Upper lobe of left lung (tissue), 6 donors: Measurements from ENCODE around the gene POLN. TPM values are rescaled to one million over a fixed set of nuclear protein-coding genes. Genes with fewer than 3 reads are reported as not detected.

ENCODE experiments used
- ATAC-seq, 2 donors: fragments of 200-7000 bp; cut with Tn5 transposase; one replicate each; pipeline ENCODE4 v1.9.1; 2022; ENCODE audit warnings: mild to moderate bottlenecking in 2 of 2, moderate library complexity in 2 of 2; ENCODE audit not compliant: low FRiP score in 2 of 2
- DNase-seq, 2 donors: peaks; one replicate each; pipeline ENCODE4 v3.0.0-alpha.2; 2019 to 2020
- H3K27ac ChIP-seq, 4 donors: fragments of 200-600 bp; sonication (generic); one replicate each; pipeline ENCODE4 v1.5.1; 2016 to 2019
- H3K27me3 ChIP-seq, 4 donors: fragments of 200-600 bp; sonication (generic); one replicate each; pipeline ENCODE4 v1.5.1; 2017 to 2019
- H3K36me3 ChIP-seq, 4 donors: fragments of 200-600 bp; sonication (generic); one replicate each; pipeline ENCODE4 v1.5.1; 2016 to 2019
- H3K4me1 ChIP-seq, 4 donors: fragments of 200-600 bp; sonication (generic); one replicate each; pipeline ENCODE4 v1.5.1; 2018 to 2019
- H3K4me3 ChIP-seq, 4 donors: fragments of 200-600 bp; sonication (generic); one replicate each; pipeline ENCODE4 v1.5.1; 2017 to 2019; ENCODE audit warnings: mild to moderate bottlenecking in 2 of 4, moderate library complexity in 1 of 4
- H3K9me3 ChIP-seq, 4 donors: fragments of 200-600 bp; sonication (generic); one replicate each; pipeline ENCODE4 v1.5.1; 2018 to 2019
- CTCF ChIP-seq, 6 experiments: fragments of 450-650 bp in 4 of 6; fragments of 200-600 bp in 2 of 6; sonication (generic) in 2 of 6; IDR thresholded peaks; one replicate each; pipeline ENCODE4 v1.5.1; 2016 to 2019; ENCODE audit warnings: antibody characterized with exemption in 6 of 6
- EP300 ChIP-seq, 4 donors: sonication (generic); formaldehyde crosslinking; IDR thresholded peaks; one replicate each; pipeline ENCODE4 v1.5.1; 2017; ENCODE audit warnings: antibody characterized with exemption in 4 of 4, control low read depth in 2 of 4
- POLR2A ChIP-seq, 4 donors: fragments of 450-650 bp; IDR thresholded peaks; one replicate each; pipeline ENCODE4 v1.5.1; 2016 to 2017; ENCODE audit warnings: antibody characterized with exemption in 4 of 4, mild to moderate bottlenecking in 2 of 4
- POLR2AphosphoS5 ChIP-seq, 2 donors: sonication (generic); formaldehyde crosslinking; IDR thresholded peaks; one replicate each; pipeline ENCODE4 v1.5.1; 2017; ENCODE audit warnings: antibody characterized with exemption in 2 of 2
- WGBS, 2 donors: methylation state at CpG; one replicate each; pipeline ENCODE4 v1.1.5; 2017 to 2018; 5-methylcytosine and 5-hydroxymethylcytosine counted together
- total RNA-seq, 6 donors: library from RNA; depleted of rRNA in 4 of 6; stranded (reverse); fragments of >200 nt in 4 of 6; gene quantifications; one replicate each; pipeline versions ENCODE4 v1.1.0 to v1.2.1, GENCODE V29; 2016 to 2021
- donor health status: DM: no; HTN: no; CAD: no; lungs with moderate emphysema.
- donor health status: DM: no; HTN: yes; CAD: no; lungs with severe emphysema.

The POLN gene
- total RNA-seq, 6 donors from 2014 or later, result 0.89 to 5.5 (median 2.6) TPM

GRCh38 chr4:2049381-2049780 is 192.5 kb downstream of the POLN start:
- no peak for TF ChIP-seq CTCF (IDR thresholded peaks at IDR 0.05)
- TF ChIP-seq POLR2AphosphoS5 (IDR thresholded peaks at IDR 0.05), result no peak
- TF ChIP-seq EP300 (IDR thresholded peaks at IDR 0.05), result no peak
- no peak for TF ChIP-seq POLR2A (IDR thresholded peaks at IDR 0.05)
- WGBS, 2 donors, result 86 to 95% methylated on average over 7 of the region's 7 CpGs
- Histone ChIP-seq H3K36me3 (no peaks in the 10 kb centered on the region), H3K27me3 (peaks cover 0 to 16% (median 6%) of the 10 kb centered on the region in 4 donors), H3K27ac (no peak overlapping the region), H3K4me3 (no peak overlapping the region), H3K4me1 (peaks cover 0 to 7% (median 0%) of the 10 kb centered on the region in 4 donors), H3K9me3 (no peaks in the 10 kb centered on the region)
- DNase-seq (no peak), ATAC-seq (no peak)

GRCh38 chr4:2048831-2049230 is 193.1 kb downstream of the POLN start:
- Histone ChIP-seq H3K36me3 (no peaks in the 10 kb centered on the region), H3K27me3 (peaks cover 0 to 16% (median 6%) of the 10 kb centered on the region in 4 donors), H3K9me3 (no peaks in the 10 kb centered on the region), H3K4me3 (no peak overlapping the region), H3K4me1 (peaks cover 0 to 7% (median 0%) of the 10 kb centered on the region in 4 donors), H3K27ac (no peak overlapping the region)
- no peak for DNase-seq
- no peak for ATAC-seq
- no peak for TF ChIP-seq POLR2A (IDR thresholded peaks at IDR 0.05)
- TF ChIP-seq CTCF (IDR thresholded peaks at IDR 0.05), result no peak
- no peak for TF ChIP-seq POLR2AphosphoS5 (IDR thresholded peaks at IDR 0.05)
- TF ChIP-seq EP300 (IDR thresholded peaks at IDR 0.05), result no peak
- 87 to 90% methylated on average over 8 of the region's 8 CpGs for WGBS, 2 donors

GRCh38 chr4:2047781-2048581 is 193.9 kb downstream of the POLN start:
- DNase-seq (peak in 1 of 2 donors; percentile 56), ATAC-seq (no peak)
- H3K4me3 ChIP-seq, result no peak overlapping the region
- peaks cover 0 to 22% (median 6%) of the 10 kb centered on the region in 4 donors for H3K27me3 ChIP-seq
- H3K9me3 ChIP-seq, result no peaks in the 10 kb centered on the region
- TF ChIP-seq EP300 (IDR thresholded peaks at IDR 0.05) (no peak), POLR2A (IDR thresholded peaks at IDR 0.05) (no peak), POLR2AphosphoS5 (IDR thresholded peaks at IDR 0.05) (no peak), CTCF (IDR thresholded peaks at IDR 0.05) (no peak)
- H3K36me3 ChIP-seq, result no peaks in the 10 kb centered on the region
- H3K4me1 ChIP-seq, result peaks cover 0 to 7% (median under 1%) of the 10 kb centered on the region in 4 donors
- no peak overlapping the region for H3K27ac ChIP-seq
- 89 to 93% methylated on average over 20 to 25 of the region's 25 CpGs for WGBS, 2 donors

GRCh38 chr4:2047031-2047660 is 194.8 kb downstream of the POLN start:
- Histone ChIP-seq H3K4me1 (peaks cover 7 to 14% (median 7%) of the 10 kb centered on the region in 4 donors), H3K27ac (no peak overlapping the region), H3K9me3 (no peaks in the 10 kb centered on the region), H3K4me3 (no peak overlapping the region), H3K27me3 (peaks cover 0 to 22% (median 12%) of the 10 kb centered on the region in 4 donors), H3K36me3 (no peaks in the 10 kb centered on the region)
- no peak for TF ChIP-seq POLR2AphosphoS5 (IDR thresholded peaks at IDR 0.05)
- TF ChIP-seq CTCF (IDR thresholded peaks at IDR 0.05), result no peak
- no peak for TF ChIP-seq EP300 (IDR thresholded peaks at IDR 0.05)
- no peak for TF ChIP-seq POLR2A (IDR thresholded peaks at IDR 0.05)
- DNase-seq, result peak in 1 of 2 donors; percentile 81
- WGBS, 2 donors, result 14 to 40% methylated on average over 4 to 54 of the region's 57 CpGs
- ATAC-seq, result no peak
